ENCODE results near the gene CARD6. TPM values are rescaled to one million over a fixed set of nuclear protein-coding genes. Genes with fewer than 3 reads are reported as not detected.
A peak's percentile ranks its signal among the peaks of the same experiment; 100 is the strongest.
"Not testable (repeated sequence)": the region's sequence is repeated elsewhere in the genome, so short reads cannot be mapped to it uniquely, and the experiment has no call there.

CARD6 gene
- total and polyA plus RNA-seq, 10 of the 15 experiments (the other 5 are each of a cell fraction or from before 2014, with no cell fraction given): 0.29 to 1.2 (median 0.62) TPM

DNA sequence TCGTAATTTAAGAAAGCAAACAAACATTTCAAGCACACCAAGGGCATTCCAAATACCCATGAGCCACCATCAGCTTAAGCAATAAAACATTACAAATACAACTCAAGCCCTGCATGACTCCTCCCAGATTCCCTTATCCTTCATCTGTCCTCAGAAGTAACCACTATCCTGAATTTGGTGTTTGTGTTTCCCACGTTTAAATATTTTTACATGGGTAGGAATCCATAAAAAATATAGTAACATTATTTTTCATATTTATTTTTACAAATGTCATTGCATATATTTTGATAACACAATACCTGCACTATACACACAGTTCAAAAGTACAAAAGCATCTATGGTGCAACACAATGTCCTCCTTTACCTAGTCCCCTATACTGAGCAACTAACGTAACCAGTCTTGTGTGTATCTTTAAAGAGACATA, 49.4 kb upstream of the CARD6 start:
- FAIRE-seq (no peak), ATAC-seq (peak; percentile 50), DNase-seq (ENCODE audit: low read depth, low spot score) (no peak)
- peaks cover 5% of the 10 kb centered on the region for H3K9me3 ChIP-seq (replicated peaks; ENCODE audit: control insufficient read depth, insufficient read depth, low read length)
- H4K20me1 ChIP-seq (ENCODE audit: control insufficient read depth, insufficient read depth): no peaks in the 10 kb centered on the region
- WGBS (ENCODE audit: insufficient coverage, insufficient replicate concordance, low lambda C conversion rate, missing lambda C conversion rate): 78% methylated on average over 3 of the region's 3 CpGs
- CTCF ChIA-PET: interaction anchor here (1.6 kb wide), 1 partner anchor 18 kb away, joined by 3 read pairs; no protein-coding TSS in a partner anchor
- SMC1A ChIA-PET (ENCODE audit: uncharacterized antibody, unreplicated experiment): interaction anchor here (0.6 to 1.8 kb wide), 2 partner anchors 14 to 150 kb away, joined by 3 to 6 read pairs; no protein-coding TSS in a partner anchor
- H3K36me3 ChIP-seq (ENCODE audit: control insufficient read depth in 2 of 2, insufficient read depth in 2 of 2, low read length in 1 of 2): no peaks in the 10 kb centered on the region
- BruUV-seq (replicated peaks): no TSS peak
- no peaks in the 10 kb centered on the region for H3K27me3 ChIP-seq (replicated peaks in 1 of 2; ENCODE audit: control insufficient read depth in 2 of 2, insufficient read depth in 2 of 2, low read length in 1 of 2)
- H3K4me1 ChIP-seq (ENCODE audit: control insufficient read depth, insufficient read depth, low read length): no peaks in the 10 kb centered on the region
- POLR2A ChIA-PET: interaction anchor here (1.5 kb wide), 1 partner anchor 10 kb away, joined by 3 read pairs; no protein-coding TSS in a partner anchor
- H3K4me3 ChIP-seq: no peak overlapping the region
- TF ChIP-seq ZNF384 (IDR thresholded peaks at IDR 0.05; ENCODE audit: borderline replicate concordance, low read depth, low read length) (no peak), EGR1 (IDR thresholded peaks at IDR 0.05; ENCODE audit: borderline replicate concordance in 1 of 2, low read depth in 2 of 2, low read length in 2 of 2) (no peak), MTA3 (IDR thresholded peaks at IDR 0.05; ENCODE audit: borderline replicate concordance, low read length) (no peak), FOXK2 (IDR thresholded peaks at IDR 0.05) (no peak), BCL3 (IDR thresholded peaks at IDR 0.05; ENCODE audit: borderline replicate concordance, insufficient read depth, low read depth, low read length, poor library complexity, severe bottlenecking) (no peak), NFYB (IDR thresholded peaks at IDR 0.05; ENCODE audit: insufficient read depth, low read depth, low read length) (no peak), SPI1 (IDR thresholded peaks at IDR 0.05; ENCODE audit: borderline replicate concordance, insufficient read depth, low read depth, low read length) (no peak), SMARCA5 (IDR thresholded peaks at IDR 0.05) (no peak), IKZF2 (IDR thresholded peaks at IDR 0.05) (no peak), CREM (IDR thresholded peaks at IDR 0.05; ENCODE audit: low read depth) (no peak), ZSCAN29 (IDR thresholded peaks at IDR 0.05) (no peak)
- TF ChIP-seq, protein P1, sequence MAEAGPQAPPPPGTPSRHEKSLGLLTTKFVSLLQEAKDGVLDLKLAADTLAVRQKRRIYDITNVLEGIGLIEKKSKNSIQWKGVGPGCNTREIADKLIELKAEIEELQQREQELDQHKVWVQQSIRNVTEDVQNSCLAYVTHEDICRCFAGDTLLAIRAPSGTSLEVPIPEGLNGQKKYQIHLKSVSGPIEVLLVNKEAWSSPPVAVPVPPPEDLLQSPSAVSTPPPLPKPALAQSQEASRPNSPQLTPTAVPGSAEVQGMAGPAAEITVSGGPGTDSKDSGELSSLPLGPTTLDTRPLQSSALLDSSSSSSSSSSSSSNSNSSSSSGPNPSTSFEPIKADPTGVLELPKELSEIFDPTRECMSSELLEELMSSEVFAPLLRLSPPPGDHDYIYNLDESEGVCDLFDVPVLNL (IDR thresholded peaks at IDR 0.05; ENCODE audit: low read depth, low read length): no peak
- no peak overlapping the region for H3K4me2 ChIP-seq (ENCODE audit: control insufficient read depth, insufficient read depth)
- intact Hi-C loops (cut with micrococcal nuclease; ENCODE audit: unreplicated experiment) (no loop called here), in situ Hi-C loops (cut with MboI) (no loop called here)
- peaks cover 62% of the 10 kb centered on the region for H3K79me2 ChIP-seq (ENCODE audit: control insufficient read depth, insufficient read depth, low read length)
- H3K27ac ChIP-seq (ENCODE audit: control insufficient read depth, insufficient read depth): no peak overlapping the region
- RAD21 ChIA-PET (ENCODE audit: unreplicated experiment): no interaction called here
- H2AFZ ChIP-seq (ENCODE audit: control insufficient read depth, low read depth, low read length): no peak overlapping the region
- H3K9ac ChIP-seq (ENCODE audit: control insufficient read depth, insufficient read depth, low read length): no peak overlapping the region

GRCh38 chr5:40792691-40793090, 48.5 kb upstream of the CARD6 start:
- H4K20me1 ChIP-seq (ENCODE audit: control insufficient read depth, insufficient read depth); in situ Hi-C loops (cut with MboI); H3K27me3 ChIP-seq (replicated peaks in 1 of 2; ENCODE audit: control insufficient read depth in 2 of 2, insufficient read depth in 2 of 2, low read length in 1 of 2); H3K9me3 ChIP-seq (replicated peaks; ENCODE audit: control insufficient read depth, insufficient read depth, low read length); H3K27ac ChIP-seq (ENCODE audit: control insufficient read depth, insufficient read depth); H2AFZ ChIP-seq (ENCODE audit: control insufficient read depth, low read depth, low read length); DNase-seq (ENCODE audit: low read depth, low spot score); H3K36me3 ChIP-seq (ENCODE audit: control insufficient read depth in 2 of 2, insufficient read depth in 2 of 2, low read length in 1 of 2); H3K4me2 ChIP-seq (ENCODE audit: control insufficient read depth, insufficient read depth); BruUV-seq (replicated peaks); H3K4me1 ChIP-seq (ENCODE audit: control insufficient read depth, insufficient read depth, low read length); ATAC-seq; H3K4me3 ChIP-seq; SMC1A ChIA-PET (ENCODE audit: uncharacterized antibody, unreplicated experiment); RAD21 ChIA-PET (ENCODE audit: unreplicated experiment); intact Hi-C loops (cut with micrococcal nuclease; ENCODE audit: unreplicated experiment); H3K9ac ChIP-seq (ENCODE audit: control insufficient read depth, insufficient read depth, low read length); FAIRE-seq: not testable (repeated sequence)
- 87% methylated on average over 5 of the region's 10 CpGs for WGBS (ENCODE audit: insufficient coverage, insufficient replicate concordance, low lambda C conversion rate, missing lambda C conversion rate)
- H3K79me2 ChIP-seq (ENCODE audit: control insufficient read depth, insufficient read depth, low read length): peaks cover 65% of the 10 kb centered on the region
- ChIA-PET POLR2A (interaction anchor here (1.5 kb wide), 1 partner anchor 11 kb away, joined by 3 read pairs; no protein-coding TSS in a partner anchor), CTCF (interaction anchor here (1.6 kb wide), 2 partner anchors 8 to 18 kb away, joined by 3 to 5 read pairs; no protein-coding TSS in a partner anchor)

All from GM12878 (cell line).